Hepatocyte (in vitro differentiated cells): Measurements from ENCODE around the gene TOP2A.

Experiments
- CTCF ChIP-seq: fragments of 200-600 bp; sonication (generic); IDR thresholded peaks from 2 replicates; pipeline ENCODE4 v1.5.1; 2016; ENCODE audit warnings: antibody characterized with exemption, mild to moderate bottlenecking; ENCODE audit not compliant: poor library complexity
- EZH2 ChIP-seq: fragments of 200-600 bp; sonication (generic); IDR thresholded peaks from 2 replicates; pipeline ENCODE4 v1.6.1; 2016; ENCODE audit warnings: antibody characterized with exemption, mild to moderate bottlenecking, borderline replicate concordance
- EZH2phosphoT487 ChIP-seq: fragments of 200-600 bp; sonication (generic); IDR thresholded peaks from one replicate; pipeline ENCODE4 v1.6.1; 2018; ENCODE audit warnings: antibody characterized with exemption, mild to moderate bottlenecking, low read depth, moderate library complexity; ENCODE audit not compliant: unreplicated experiment, severe bottlenecking

GRCh38 chr17:40457369-40457768 is 39.7 kb upstream of the TOP2A start:
- TF ChIP-seq EZH2phosphoT487 (no peak), CTCF (no peak), EZH2 (no peak)
